Rectal smooth muscle tissue (tissue), 1 donor: ENCODE results near the gene PABPC3.

Experiments
- H3K27ac ChIP-seq: one replicate; pipeline ENCODE4 v1.7.0; 2013; ENCODE audit warnings: low read depth, low read length, inconsistent platforms
- H3K27me3 ChIP-seq: one replicate; pipeline ENCODE4 v1.7.0; 2013; ENCODE audit warnings: low read length; ENCODE audit not compliant: control insufficient read depth, insufficient read depth
- H3K36me3 ChIP-seq: one replicate; pipeline ENCODE4 v1.7.0; 2013; ENCODE audit warnings: low read length; ENCODE audit not compliant: control insufficient read depth, insufficient read depth
- H3K4me1 ChIP-seq: one replicate; pipeline ENCODE4 v1.7.0; 2013; ENCODE audit warnings: low read length; ENCODE audit not compliant: control insufficient read depth, insufficient read depth
- H3K4me3 ChIP-seq: one replicate; pipeline ENCODE4 v1.7.0; 2013; ENCODE audit warnings: low read length
- H3K9ac ChIP-seq: one replicate; pipeline ENCODE4 v1.7.0; 2013; ENCODE audit warnings: low read length

Gene PABPC3

GRCh38 chr13:25117312-25117711, 21.4 kb downstream of the PABPC3 start:
- H3K4me3 ChIP-seq = no peak overlapping the region
- no peaks in the 10 kb centered on the region for H3K27me3 ChIP-seq
- H3K4me1 ChIP-seq = no peaks in the 10 kb centered on the region
- no peak overlapping the region for H3K9ac ChIP-seq
- H3K27ac ChIP-seq = no peak overlapping the region
- H3K36me3 ChIP-seq = no peaks in the 10 kb centered on the region

- H3K9ac ChIP-seq = no peak overlapping the region
These were observed 22.5 kb downstream of the PABPC3 start for GRCh38 chr13:25118378-25118905.

GRCh38 chr13:25130944-25131343, 35.0 kb downstream of the PABPC3 start:
- H3K4me1 ChIP-seq = no peaks in the 10 kb centered on the region
- no peak overlapping the region for H3K4me3 ChIP-seq
- H3K27ac ChIP-seq = no peak overlapping the region
- no peaks in the 10 kb centered on the region for H3K36me3 ChIP-seq
- H3K9ac ChIP-seq = no peak overlapping the region
- no peaks in the 10 kb centered on the region for H3K27me3 ChIP-seq

More at GRCh38 chr13:25118378-25118905, 22.5 kb downstream of the PABPC3 start:
- H3K4me1 ChIP-seq = no peaks in the 10 kb centered on the region
- no peak overlapping the region for H3K27ac ChIP-seq
- H3K36me3 ChIP-seq = no peaks in the 10 kb centered on the region
- H3K4me3 ChIP-seq = no peak overlapping the region
- no peaks in the 10 kb centered on the region for H3K27me3 ChIP-seq

- no peaks in the 10 kb centered on the region for H3K4me1 ChIP-seq
- H3K4me3 ChIP-seq = no peak overlapping the region
- H3K9ac ChIP-seq = no peak overlapping the region
- no peaks in the 10 kb centered on the region for H3K36me3 ChIP-seq
- no peak overlapping the region for H3K27ac ChIP-seq
- no peaks in the 10 kb centered on the region for H3K27me3 ChIP-seq
These were observed 36.0 kb downstream of the PABPC3 start for GRCh38 chr13:25131881-25132420.

GRCh38 chr13:25132751-25133390, 36.9 kb downstream of the PABPC3 start:
- no peaks in the 10 kb centered on the region for H3K4me1 ChIP-seq
- H3K27ac ChIP-seq = no peak overlapping the region
- no peaks in the 10 kb centered on the region for H3K36me3 ChIP-seq
- no peaks in the 10 kb centered on the region for H3K27me3 ChIP-seq
- no peak overlapping the region for H3K4me3 ChIP-seq
- H3K9ac ChIP-seq = no peak overlapping the region

GRCh38 chr13:25135896-25136295, 40.0 kb downstream of the PABPC3 start:
- no peak overlapping the region for H3K4me3 ChIP-seq
- H3K4me1 ChIP-seq = no peaks in the 10 kb centered on the region
- H3K36me3 ChIP-seq = no peaks in the 10 kb centered on the region
- H3K27me3 ChIP-seq = no peaks in the 10 kb centered on the region
- H3K9ac ChIP-seq = no peak overlapping the region
- no peak overlapping the region for H3K27ac ChIP-seq

GRCh38 chr13:25136880-25137787, 41.2 kb downstream of the PABPC3 start:
- no peaks in the 10 kb centered on the region for H3K4me1 ChIP-seq
- H3K27ac ChIP-seq = no peak overlapping the region
- no peaks in the 10 kb centered on the region for H3K36me3 ChIP-seq
- no peak overlapping the region for H3K9ac ChIP-seq
- H3K4me3 ChIP-seq = no peak overlapping the region
- H3K27me3 ChIP-seq = no peaks in the 10 kb centered on the region

GRCh38 chr13:25137788-25138115, 41.8 kb downstream of the PABPC3 start:
- Histone ChIP-seq H3K9ac (no peak overlapping the region), H3K4me3 (no peak overlapping the region), H3K27me3 (no peaks in the 10 kb centered on the region), H3K36me3 (no peaks in the 10 kb centered on the region), H3K27ac (no peak overlapping the region), H3K4me1 (no peaks in the 10 kb centered on the region)

GRCh38 chr13:25141042-25141441, 45.1 kb downstream of the PABPC3 start:
- no peak overlapping the region for H3K4me3 ChIP-seq
- no peak overlapping the region for H3K27ac ChIP-seq
- no peaks in the 10 kb centered on the region for H3K27me3 ChIP-seq
- H3K9ac ChIP-seq = no peak overlapping the region
- no peaks in the 10 kb centered on the region for H3K4me1 ChIP-seq
- no peaks in the 10 kb centered on the region for H3K36me3 ChIP-seq

GRCh38 chr13:25143706-25144105, 47.8 kb downstream of the PABPC3 start:
- Histone ChIP-seq H3K27me3 (no peaks in the 10 kb centered on the region), H3K9ac (no peak overlapping the region), H3K36me3 (no peaks in the 10 kb centered on the region), H3K27ac (no peak overlapping the region), H3K4me1 (no peaks in the 10 kb centered on the region), H3K4me3 (no peak overlapping the region)

GRCh38 chr13:25147638-25148401, 51.9 kb downstream of the PABPC3 start:
- H3K9ac ChIP-seq = no peak overlapping the region
- H3K27me3 ChIP-seq = no peaks in the 10 kb centered on the region
- no peak overlapping the region for H3K27ac ChIP-seq
- no peak overlapping the region for H3K4me3 ChIP-seq
- no peaks in the 10 kb centered on the region for H3K36me3 ChIP-seq
- no peaks in the 10 kb centered on the region for H3K4me1 ChIP-seq

- Histone ChIP-seq H3K4me1 (no peaks in the 10 kb centered on the region), H3K27ac (no peak overlapping the region), H3K27me3 (no peaks in the 10 kb centered on the region), H3K36me3 (no peaks in the 10 kb centered on the region), H3K4me3 (no peak overlapping the region), H3K9ac (no peak overlapping the region)
These were observed 52.5 kb downstream of the PABPC3 start for GRCh38 chr13:25148402-25148771.
